Right lobe of liver (tissue), 4 donors: ENCODE measurements around the gene CLEC2B.

ENCODE experiments used
- CTCF ChIP-seq, 4 donors: fragments of 200-600 bp in 3 of 4; fragments of 450-650 bp in 1 of 4; IDR thresholded peaks; one replicate each; pipeline versions ENCODE4 v1.5.1 to v1.8.0; 2016 to 2022; ENCODE audit warnings: antibody characterized with exemption in 4 of 4, mild to moderate bottlenecking in 2 of 4
- POLR2A ChIP-seq: fragments of 450-650 bp; IDR thresholded peaks from one replicate; pipeline ENCODE4 v1.6.1; 2017; ENCODE audit warnings: antibody characterized with exemption, mild to moderate bottlenecking
- donor health status: DM: no; HTN: no; CAD: no.
- donor health status: DM: no; HTN: no; CAD: no.
- donor health status: DM: no; HTN: yes; CAD: no.

- no peak for TF ChIP-seq POLR2A
- no peak for TF ChIP-seq CTCF (IDR thresholded peaks at IDR 0.05)
Measured at GRCh38 chr12:9867531-9867930, 1.6 kb downstream of the CLEC2B start.
